ENCODE results near the gene PALD1.

PALD1 gene

GRCh38 chr10:70512149-70512639 lies 33.6 kb downstream of the PALD1 start:
- peak overlapping the region; percentile 28 for H2AFZ ChIP-seq (ENCODE audit: low read length)
- H3K27ac ChIP-seq (replicated peaks; ENCODE audit: low read length) = no peak overlapping the region
- H2BK5ac ChIP-seq (ENCODE audit: low read length) = no peak overlapping the region
- no peak overlapping the region for H3K14ac ChIP-seq (ENCODE audit: low read length)
- peaks cover 0 to 2% of the 10 kb centered on the region in 2 donors for H3K9me3 ChIP-seq (replicated peaks in 1 of 2; ENCODE audit: control insufficient read depth in 2 of 2, insufficient read depth in 1 of 2, low read depth in 1 of 2, low read length in 2 of 2)
- no peak overlapping the region for H3K9ac ChIP-seq (ENCODE audit: low read depth, low read length, poor library complexity)
- no peak overlapping the region for H2AK5ac ChIP-seq (ENCODE audit: low read depth, low read length)
- H4K8ac ChIP-seq (ENCODE audit: low read depth, low read length) = no peak overlapping the region
- no CpG with 5 or more reads among the region's 5 CpGs for WGBS, 2 donors (ENCODE audit: extremely low coverage in 2 of 2, insufficient read length in 2 of 2, insufficient replicate concordance in 1 of 2)
- no peak overlapping the region for H3K4me2 ChIP-seq (ENCODE audit: insufficient read depth, low read length, poor library complexity, severe bottlenecking)
- no peak overlapping the region for H2BK15ac ChIP-seq (ENCODE audit: low read length)
- H3K27me3 ChIP-seq (ENCODE audit: control insufficient read depth in 3 of 3, insufficient read depth in 3 of 3, low read depth in 1 of 3, low read length in 3 of 3) = no peaks in the 10 kb centered on the region
- H3K36me3 ChIP-seq (replicated peaks in 1 of 2; ENCODE audit: control insufficient read depth in 2 of 2, insufficient read depth in 2 of 2, low read length in 2 of 2) = no peaks in the 10 kb centered on the region
- H3K23ac ChIP-seq (ENCODE audit: low read depth, low read length, poor library complexity) = no peak overlapping the region
- no peak for DNase-seq (ENCODE audit: low spot score)
- H2BK12ac ChIP-seq (ENCODE audit: low read length) = no peak overlapping the region
- peak overlapping the region; percentile 68 for H3K18ac ChIP-seq (ENCODE audit: low read length)
- H2BK120ac ChIP-seq (ENCODE audit: low read depth, low read length) = no peak overlapping the region
- H3K4ac ChIP-seq (ENCODE audit: low read length) = no peak overlapping the region
- H3K4me1 ChIP-seq (ENCODE audit: control insufficient read depth in 2 of 2, insufficient read depth in 1 of 2, low read depth in 1 of 2, low read length in 2 of 2) = peaks cover 19 to 25% of the 10 kb centered on the region in 2 donors
- no peak overlapping the region for H4K91ac ChIP-seq (ENCODE audit: low read depth, low read length, poor library complexity)
- H3K4me3 ChIP-seq (ENCODE audit: low read length in 2 of 2) = peak overlapping the region in 1 of 2 donors; percentile 2
- H3K79me1 ChIP-seq (ENCODE audit: low read depth, low read length) = no peaks in the 10 kb centered on the region

GRCh38 chr10:70513848-70514309 lies 35.3 kb downstream of the PALD1 start:
- Histone ChIP-seq H3K4me1 (ENCODE audit: control insufficient read depth in 2 of 2, insufficient read depth in 1 of 2, low read depth in 1 of 2, low read length in 2 of 2) (peaks cover 13 to 19% of the 10 kb centered on the region in 2 donors), H3K4me3 (ENCODE audit: low read length in 2 of 2) (no peak overlapping the region), H3K14ac (ENCODE audit: low read length) (no peak overlapping the region), H2BK5ac (ENCODE audit: low read length) (no peak overlapping the region), H3K4me2 (ENCODE audit: insufficient read depth, low read length, poor library complexity, severe bottlenecking) (no peak overlapping the region), H3K23ac (ENCODE audit: low read depth, low read length, poor library complexity) (peak overlapping the region; percentile 75), H3K9me3 (replicated peaks in 1 of 2; ENCODE audit: control insufficient read depth in 2 of 2, insufficient read depth in 1 of 2, low read depth in 1 of 2, low read length in 2 of 2) (peaks cover 0 to 2% of the 10 kb centered on the region in 2 donors), H3K27me3 (ENCODE audit: control insufficient read depth in 3 of 3, insufficient read depth in 3 of 3, low read depth in 1 of 3, low read length in 3 of 3) (no peaks in the 10 kb centered on the region), H3K27ac (replicated peaks; ENCODE audit: low read length) (no peak overlapping the region), H2AFZ (ENCODE audit: low read length) (no peak overlapping the region), H3K18ac (ENCODE audit: low read length) (peak overlapping the region; percentile 68), H3K9ac (ENCODE audit: low read depth, low read length, poor library complexity) (no peak overlapping the region), H2BK120ac (ENCODE audit: low read depth, low read length) (no peak overlapping the region), H2AK5ac (ENCODE audit: low read depth, low read length) (no peak overlapping the region), H2BK12ac (ENCODE audit: low read length) (no peak overlapping the region), H3K36me3 (replicated peaks in 1 of 2; ENCODE audit: control insufficient read depth in 2 of 2, insufficient read depth in 2 of 2, low read length in 2 of 2) (no peaks in the 10 kb centered on the region), H3K79me1 (ENCODE audit: low read depth, low read length) (no peaks in the 10 kb centered on the region), H4K91ac (ENCODE audit: low read depth, low read length, poor library complexity) (no peak overlapping the region), H2BK15ac (ENCODE audit: low read length) (no peak overlapping the region), H3K4ac (ENCODE audit: low read length) (no peak overlapping the region), H4K8ac (ENCODE audit: low read depth, low read length) (no peak overlapping the region)
- DNase-seq (ENCODE audit: low spot score) = no peak
- WGBS, 2 donors (ENCODE audit: extremely low coverage in 2 of 2, insufficient read length in 2 of 2, insufficient replicate concordance in 1 of 2) = no CpG with 5 or more reads among the region's 14 CpGs

- H2BK5ac ChIP-seq (ENCODE audit: low read length) = no peak overlapping the region
- no peaks in the 10 kb centered on the region for H3K79me1 ChIP-seq (ENCODE audit: low read depth, low read length)
- H3K14ac ChIP-seq (ENCODE audit: low read length) = no peak overlapping the region
- no peak for DNase-seq (ENCODE audit: low spot score)
- H4K8ac ChIP-seq (ENCODE audit: low read depth, low read length) = no peak overlapping the region
- H2AK5ac ChIP-seq (ENCODE audit: low read depth, low read length) = no peak overlapping the region
- H3K27ac ChIP-seq (replicated peaks; ENCODE audit: low read length) = no peak overlapping the region
- H3K4me1 ChIP-seq (ENCODE audit: control insufficient read depth in 2 of 2, insufficient read depth in 1 of 2, low read depth in 1 of 2, low read length in 2 of 2) = peaks cover 7 to 12% of the 10 kb centered on the region in 2 donors
- no peak overlapping the region for H3K4me2 ChIP-seq (ENCODE audit: insufficient read depth, low read length, poor library complexity, severe bottlenecking)
- H2AFZ ChIP-seq (ENCODE audit: low read length) = no peak overlapping the region
- H3K4me3 ChIP-seq (ENCODE audit: low read length in 2 of 2) = no peak overlapping the region
- no peaks in the 10 kb centered on the region for H3K27me3 ChIP-seq (ENCODE audit: control insufficient read depth in 3 of 3, insufficient read depth in 3 of 3, low read depth in 1 of 3, low read length in 3 of 3)
- no peak overlapping the region for H2BK120ac ChIP-seq (ENCODE audit: low read depth, low read length)
- H3K4ac ChIP-seq (ENCODE audit: low read length) = no peak overlapping the region
- no CpG with 5 or more reads among the region's 8 CpGs for WGBS, 2 donors (ENCODE audit: extremely low coverage in 2 of 2, insufficient read length in 2 of 2, insufficient replicate concordance in 1 of 2)
- no peak overlapping the region for H3K18ac ChIP-seq (ENCODE audit: low read length)
- no peak overlapping the region for H4K91ac ChIP-seq (ENCODE audit: low read depth, low read length, poor library complexity)
- H3K9ac ChIP-seq (ENCODE audit: low read depth, low read length, poor library complexity) = no peak overlapping the region
- no peak overlapping the region for H2BK12ac ChIP-seq (ENCODE audit: low read length)
- no peak overlapping the region for H3K23ac ChIP-seq (ENCODE audit: low read depth, low read length, poor library complexity)
- peaks cover 0 to 2% of the 10 kb centered on the region in 2 donors for H3K9me3 ChIP-seq (replicated peaks in 1 of 2; ENCODE audit: control insufficient read depth in 2 of 2, insufficient read depth in 1 of 2, low read depth in 1 of 2, low read length in 2 of 2)
- no peaks in the 10 kb centered on the region for H3K36me3 ChIP-seq (replicated peaks in 1 of 2; ENCODE audit: control insufficient read depth in 2 of 2, insufficient read depth in 2 of 2, low read length in 2 of 2)
- H2BK15ac ChIP-seq (ENCODE audit: low read length) = no peak overlapping the region
Observed at GRCh38 chr10:70514591-70514990, 36.0 kb downstream of the PALD1 start.

GRCh38 chr10:70515035-70515667 lies 36.6 kb downstream of the PALD1 start:
- H3K9ac ChIP-seq (ENCODE audit: low read depth, low read length, poor library complexity) = no peak overlapping the region
- peak overlapping the region; percentile 47 for H3K14ac ChIP-seq (ENCODE audit: low read length)
- H3K4me3 ChIP-seq (ENCODE audit: low read length in 2 of 2) = no peak overlapping the region
- no peak for DNase-seq (ENCODE audit: low spot score)
- no peak overlapping the region for H3K4me2 ChIP-seq (ENCODE audit: insufficient read depth, low read length, poor library complexity, severe bottlenecking)
- peak overlapping the region; percentile 59 for H3K23ac ChIP-seq (ENCODE audit: low read depth, low read length, poor library complexity)
- no peak overlapping the region for H4K8ac ChIP-seq (ENCODE audit: low read depth, low read length)
- no peak overlapping the region for H2BK120ac ChIP-seq (ENCODE audit: low read depth, low read length)
- no peak overlapping the region for H2BK12ac ChIP-seq (ENCODE audit: low read length)
- H2BK5ac ChIP-seq (ENCODE audit: low read length) = no peak overlapping the region
- no peak overlapping the region for H2AFZ ChIP-seq (ENCODE audit: low read length)
- no peak overlapping the region for H4K91ac ChIP-seq (ENCODE audit: low read depth, low read length, poor library complexity)
- H3K27ac ChIP-seq (replicated peaks; ENCODE audit: low read length) = no peak overlapping the region
- H3K9me3 ChIP-seq (replicated peaks in 1 of 2; ENCODE audit: control insufficient read depth in 2 of 2, insufficient read depth in 1 of 2, low read depth in 1 of 2, low read length in 2 of 2) = peaks cover 0 to 2% of the 10 kb centered on the region in 2 donors
- H3K4ac ChIP-seq (ENCODE audit: low read length) = no peak overlapping the region
- peak overlapping the region; percentile 54 for H3K18ac ChIP-seq (ENCODE audit: low read length)
- H3K27me3 ChIP-seq (ENCODE audit: control insufficient read depth in 3 of 3, insufficient read depth in 3 of 3, low read depth in 1 of 3, low read length in 3 of 3) = no peaks in the 10 kb centered on the region
- no peaks in the 10 kb centered on the region for H3K36me3 ChIP-seq (replicated peaks in 1 of 2; ENCODE audit: control insufficient read depth in 2 of 2, insufficient read depth in 2 of 2, low read length in 2 of 2)
- no CpG with 5 or more reads among the region's 8 CpGs for WGBS, 2 donors (ENCODE audit: extremely low coverage in 2 of 2, insufficient read length in 2 of 2, insufficient replicate concordance in 1 of 2)
- no peaks in the 10 kb centered on the region for H3K79me1 ChIP-seq (ENCODE audit: low read depth, low read length)
- H2AK5ac ChIP-seq (ENCODE audit: low read depth, low read length) = peak overlapping the region; percentile 41
- peaks cover 7 to 11% of the 10 kb centered on the region in 2 donors for H3K4me1 ChIP-seq (ENCODE audit: control insufficient read depth in 2 of 2, insufficient read depth in 1 of 2, low read depth in 1 of 2, low read length in 2 of 2)
- no peak overlapping the region for H2BK15ac ChIP-seq (ENCODE audit: low read length)
